ENCODE data around the gene CENPX.

Gene CENPX

DNA sequence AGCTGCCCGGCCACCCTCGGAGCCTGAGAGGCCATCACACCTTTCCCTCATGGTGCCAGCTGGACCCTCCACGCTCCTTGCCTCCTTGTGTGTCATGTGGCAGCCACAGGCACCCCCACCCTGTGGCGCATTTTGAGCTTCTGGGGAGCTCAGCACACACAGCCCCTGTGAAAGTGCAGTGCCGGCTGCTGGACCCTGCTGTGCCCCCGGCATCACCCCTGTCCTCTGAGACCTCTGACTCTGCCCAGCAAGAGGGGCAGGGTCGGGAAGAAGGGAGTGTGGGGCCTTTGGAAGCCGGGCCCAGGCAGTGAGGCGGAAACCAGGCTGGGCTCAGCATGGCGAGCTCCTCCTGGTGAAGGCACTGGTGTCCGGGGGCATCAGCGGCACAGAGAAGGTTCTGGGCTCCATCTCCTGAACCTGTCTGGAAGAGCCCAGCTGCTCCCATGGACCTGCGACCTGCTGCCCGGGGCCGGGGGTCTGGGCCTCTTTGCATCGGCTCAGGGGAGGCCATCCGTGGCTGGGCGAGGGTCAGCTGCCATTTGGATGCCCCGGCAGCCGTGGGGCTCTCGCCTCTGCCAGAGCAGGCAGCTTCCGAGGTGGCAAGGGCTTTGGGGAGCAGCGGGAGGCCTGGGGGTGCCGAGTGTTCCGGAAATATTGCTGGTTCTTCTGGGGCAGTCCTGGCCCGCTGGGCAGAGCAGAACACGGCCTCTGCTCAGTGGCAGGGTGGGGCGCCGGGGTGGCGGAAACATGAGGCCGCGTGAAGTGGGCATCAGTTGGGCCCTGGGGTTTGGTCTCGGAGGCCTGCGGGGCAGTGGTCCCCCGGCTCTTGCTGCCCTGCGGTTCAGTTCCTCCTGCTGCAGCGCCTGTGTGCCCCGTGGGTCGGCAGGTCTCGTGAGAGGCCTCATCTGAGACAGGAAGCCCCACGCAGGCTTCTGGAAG, 17.9 kb downstream of the CENPX start:
- TF ChIP-seq POLR2AphosphoS5 (IDR thresholded peaks at IDR 0.05; ENCODE audit: low read depth, low read length) (no peak), POLR2A (IDR thresholded peaks at IDR 0.05; ENCODE audit: low read depth, low read length) (no peak), TAF1 (IDR thresholded peaks at IDR 0.05; ENCODE audit: borderline replicate concordance, low read depth, low read length) (no peak)
- FAIRE-seq (no peak), DNase-seq (ENCODE audit: insufficient read length) (no peak)

DNA sequence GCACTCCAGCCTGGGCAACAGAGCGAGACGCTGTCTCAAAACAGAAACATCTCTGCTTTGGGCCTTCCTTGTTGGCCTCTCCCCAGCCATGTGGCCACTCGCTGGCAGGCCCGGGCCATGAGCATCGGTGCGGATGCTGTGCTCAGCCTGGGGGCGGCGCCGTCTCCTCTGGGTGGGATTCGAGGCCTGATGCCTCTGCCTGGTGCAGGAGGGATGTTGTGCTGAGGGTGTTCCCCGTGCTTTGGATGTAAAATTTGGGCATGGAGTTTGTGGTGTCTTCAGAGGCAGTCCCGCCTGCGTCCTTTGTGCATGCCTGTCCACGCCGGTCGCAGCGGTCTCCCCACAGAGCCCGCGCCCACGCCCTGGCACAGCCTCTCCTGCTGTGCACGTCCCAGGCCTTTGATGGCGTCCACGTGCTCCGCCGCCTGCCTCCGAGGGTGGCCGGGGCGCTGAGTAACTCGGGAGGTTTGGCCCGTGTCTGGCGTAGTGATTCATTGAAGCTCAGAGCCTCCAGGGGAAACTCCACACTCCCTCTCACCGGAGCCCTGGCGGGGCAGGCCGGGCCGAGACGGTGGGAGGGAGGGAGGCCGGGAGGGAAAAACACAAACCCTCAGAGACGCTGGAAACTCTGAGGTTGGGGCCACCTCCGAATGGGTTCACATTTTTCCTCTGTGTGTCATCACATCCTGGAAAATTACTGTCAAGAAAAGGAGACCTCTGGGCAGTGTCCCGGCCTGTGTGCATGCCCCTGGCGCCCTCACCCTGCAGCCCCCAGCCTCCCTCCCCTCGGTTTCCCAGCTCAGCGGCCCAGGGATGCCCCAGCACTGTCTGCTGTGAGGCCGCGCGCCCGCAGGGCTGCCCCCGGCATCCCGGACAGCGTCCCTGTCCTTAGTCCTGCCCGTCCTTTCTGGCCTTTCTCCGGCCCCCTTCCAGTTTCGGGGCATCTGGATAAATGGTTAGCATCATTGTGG, 19.0 kb downstream of the CENPX start:
- FAIRE-seq (no peak), DNase-seq (ENCODE audit: insufficient read length) (no peak)
- no peak for TF ChIP-seq POLR2A (IDR thresholded peaks at IDR 0.05; ENCODE audit: low read depth, low read length)
- no peak for TF ChIP-seq POLR2AphosphoS5 (IDR thresholded peaks at IDR 0.05; ENCODE audit: low read depth, low read length)
- TF ChIP-seq TAF1 (IDR thresholded peaks at IDR 0.05; ENCODE audit: borderline replicate concordance, low read depth, low read length), result no peak

- FAIRE-seq, result no peak
- DNase-seq (ENCODE audit: insufficient read length), result no peak
- TF ChIP-seq POLR2A (IDR thresholded peaks at IDR 0.05; ENCODE audit: low read depth, low read length) (no peak), TAF1 (IDR thresholded peaks at IDR 0.05; ENCODE audit: borderline replicate concordance, low read depth, low read length) (no peak), POLR2AphosphoS5 (IDR thresholded peaks at IDR 0.05; ENCODE audit: low read depth, low read length) (no peak)
Measured at GRCh38 chr17:82001571-82002056, 21.1 kb downstream of the CENPX start.

- no peak for TF ChIP-seq POLR2AphosphoS5 (IDR thresholded peaks at IDR 0.05; ENCODE audit: low read depth, low read length)
- TF ChIP-seq TAF1 (IDR thresholded peaks at IDR 0.05; ENCODE audit: borderline replicate concordance, low read depth, low read length), result no peak
- TF ChIP-seq POLR2A (IDR thresholded peaks at IDR 0.05; ENCODE audit: low read depth, low read length), result no peak
- no peak for DNase-seq (ENCODE audit: insufficient read length)
- no peak for FAIRE-seq
Measured at GRCh38 chr17:82000803-82001570, 21.7 kb downstream of the CENPX start.

GRCh38 chr17:81999976-82000802, 22.5 kb downstream of the CENPX start:
- DNase-seq (ENCODE audit: insufficient read length) (no peak), FAIRE-seq (no peak)
- TF ChIP-seq TAF1 (IDR thresholded peaks at IDR 0.05; ENCODE audit: borderline replicate concordance, low read depth, low read length), result no peak
- no peak for TF ChIP-seq POLR2AphosphoS5 (IDR thresholded peaks at IDR 0.05; ENCODE audit: low read depth, low read length)
- no peak for TF ChIP-seq POLR2A (IDR thresholded peaks at IDR 0.05; ENCODE audit: low read depth, low read length)

DNA sequence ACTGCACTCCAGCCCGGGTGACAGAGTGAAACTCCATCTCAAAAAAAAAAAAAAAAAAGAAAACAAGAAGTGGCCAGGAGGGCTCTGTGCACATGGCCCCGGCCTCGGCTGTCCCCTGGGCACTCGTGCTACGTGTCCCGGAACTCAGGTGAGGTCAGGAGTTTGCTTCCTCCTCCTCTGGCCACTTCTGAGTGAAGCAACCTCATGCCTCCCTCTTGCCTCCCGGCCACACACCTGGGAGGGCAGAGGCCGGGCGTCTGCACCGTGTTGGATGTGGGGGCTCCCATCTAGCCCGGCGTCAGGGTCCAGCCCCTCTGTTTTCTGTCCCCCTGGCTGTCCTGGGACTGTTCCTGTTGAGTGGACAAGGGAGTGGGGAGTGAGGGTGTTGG, 23.1 kb downstream of the CENPX start:
- TF ChIP-seq POLR2A (IDR thresholded peaks at IDR 0.05; ENCODE audit: low read depth, low read length) (no peak), TAF1 (IDR thresholded peaks at IDR 0.05; ENCODE audit: borderline replicate concordance, low read depth, low read length) (no peak), POLR2AphosphoS5 (IDR thresholded peaks at IDR 0.05; ENCODE audit: low read depth, low read length) (no peak)
- DNase-seq (ENCODE audit: insufficient read length) (no peak), FAIRE-seq (no peak)

- no peak for TF ChIP-seq TAF1 (IDR thresholded peaks at IDR 0.05; ENCODE audit: borderline replicate concordance, low read depth, low read length)
- no peak for TF ChIP-seq POLR2AphosphoS5 (IDR thresholded peaks at IDR 0.05; ENCODE audit: low read depth, low read length)
- TF ChIP-seq POLR2A (IDR thresholded peaks at IDR 0.05; ENCODE audit: low read depth, low read length), result no peak
- DNase-seq (ENCODE audit: insufficient read length) (no peak), FAIRE-seq (no peak)
Measured at GRCh38 chr17:81998691-81999438, 23.8 kb downstream of the CENPX start.

GRCh38 chr17:81998212-81998611, 24.5 kb downstream of the CENPX start:
- DNase-seq (ENCODE audit: insufficient read length) (no peak), FAIRE-seq (no peak)
- no peak for TF ChIP-seq TAF1 (IDR thresholded peaks at IDR 0.05; ENCODE audit: borderline replicate concordance, low read depth, low read length)
- TF ChIP-seq POLR2AphosphoS5 (IDR thresholded peaks at IDR 0.05; ENCODE audit: low read depth, low read length), result no peak
- TF ChIP-seq POLR2A (IDR thresholded peaks at IDR 0.05; ENCODE audit: low read depth, low read length), result no peak

- DNase-seq (ENCODE audit: insufficient read length) (no peak), FAIRE-seq (no peak)
- TF ChIP-seq POLR2A (IDR thresholded peaks at IDR 0.05; ENCODE audit: low read depth, low read length) (no peak), POLR2AphosphoS5 (IDR thresholded peaks at IDR 0.05; ENCODE audit: low read depth, low read length) (no peak), TAF1 (IDR thresholded peaks at IDR 0.05; ENCODE audit: borderline replicate concordance, low read depth, low read length) (no peak)
Measured at GRCh38 chr17:81996757-81997441, 25.8 kb downstream of the CENPX start.
